Ovary (tissue), 9 donors: ENCODE measurements around the gene CENPV. TPM values are rescaled to one million over a fixed set of nuclear protein-coding genes. Genes with fewer than 3 reads are reported as not detected.

Experiments
- polyA plus RNA-seq, 2 donors: library from polyadenylated mRNA; stranded (reverse); fragments of 200-250 nt in 1 of 2; fragments of 350-450 nt in 1 of 2; fragmentation: Illumina TruSeq in 1 of 2; extraction: RNeasy Lipid Tissue Mini Kit (QIAGEN cat#74804) in 1 of 2; gene quantifications; one replicate each; pipeline ENCODE4 v1.2.3, GENCODE V29; 2013 to 2014
- total RNA-seq, 7 donors: library from RNA; depleted of rRNA in 2 of 7; stranded (reverse); fragments of >200 nt in 2 of 7; fragmentation: NEBNext Ultra II Directional in 3 of 7; extraction: Animal tissue kit (Norgen Biotek cat#: 25700) in 3 of 7; gene quantifications; one replicate each; pipeline versions ENCODE4 v1.1.0 to v1.2.4, GENCODE V29; 2016 to 2023
- donor health status: DM: no; HTN: no; CAD: no; lungs with moderate emphysema.
- donor health status: DM: no; HTN: no; CAD: no.
- donor health status: Bipolar disorder and iron deficiency.
- donor health status: DM: yes; HTN: yes; CAD: no.
- donor health status: DM: no; HTN: no; CAD: no.
- donor health status: DM: yes; HTN: yes; CAD: no.

The CENPV gene
- total and polyA plus RNA-seq, 9 donors, result 18.8 to 38.9 (median 33.2) TPM

Other genes starting within 250 kb of the CENPV start
- 100 to 1,000 TPM in 6 of 7 donors, 10 to 100 TPM in 1; 93.6 to 142 (median 117) TPM for gene NCOR1, start 137.9 kb downstream of the CENPV start, total RNA-seq
- 10 to 100 TPM; 32.4 to 74.1 TPM for gene NCOR1, start 137.9 kb downstream of the CENPV start, polyA plus RNA-seq
- gene PIGL, start 136.3 kb downstream of the CENPV start, total RNA-seq, result 10 to 100 TPM; 26.4 to 45.2 (median 36.6) TPM
- gene PIGL, start 136.3 kb downstream of the CENPV start, polyA plus RNA-seq, result 10 to 100 TPM; 16.1 to 18.2 TPM
- 100 to 1,000 TPM; 445 to 993 (median 806) TPM for gene UBB, start 27.6 kb upstream of the CENPV start, total RNA-seq
- 1,000 to 10,000 TPM in 1 of 2 donors, 100 to 1,000 TPM in 1; 775 to 1,551 TPM for gene UBB, start 27.6 kb upstream of the CENPV start, polyA plus RNA-seq
- 10 to 100 TPM in 5 of 7 donors, 1 to 10 TPM in 2; 8.7 to 40.4 (median 13.0) TPM for gene TRPV2, start 62.1 kb upstream of the CENPV start, total RNA-seq
- 10 to 100 TPM; 11.5 to 13.1 TPM for gene TRPV2, start 62.1 kb upstream of the CENPV start, polyA plus RNA-seq
- 1 to 10 TPM; 1.0 to 8.1 (median 4.1) TPM for gene LRRC75A, start 138.7 kb upstream of the CENPV start, total RNA-seq
- gene LRRC75A, start 138.7 kb upstream of the CENPV start, polyA plus RNA-seq, result 10 to 100 TPM in 1 of 2 donors, 1 to 10 TPM in 1; 2.2 to 12.5 TPM
- gene ZNF287, start 215.7 kb upstream of the CENPV start, total RNA-seq, result 10 to 100 TPM in 2 of 7 donors, 1 to 10 TPM in 5; 2.8 to 11.4 (median 8.4) TPM
- gene ZNF287, start 215.7 kb upstream of the CENPV start, polyA plus RNA-seq, result 1 to 10 TPM; 3.9 to 5.3 TPM